ENCODE measurements around the gene SLC39A2.

DNA sequence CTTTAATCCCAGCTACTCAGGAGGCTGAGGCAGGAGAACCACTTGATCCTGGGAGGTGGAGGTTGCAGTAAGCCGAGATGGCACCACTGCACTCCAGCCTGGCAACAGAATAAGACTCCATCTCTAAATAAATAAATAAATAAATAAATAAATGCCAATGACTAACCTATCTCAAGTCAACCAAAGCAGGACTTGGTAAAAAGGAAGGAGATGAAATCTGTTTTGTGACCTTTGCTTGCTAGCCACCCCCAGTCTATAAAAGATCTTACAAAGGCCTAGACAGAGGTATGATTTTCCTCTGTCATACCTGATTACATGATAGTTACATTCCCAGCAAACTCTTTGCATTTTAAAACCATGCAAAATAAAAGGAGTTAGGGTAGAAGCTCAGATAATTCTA lies 22.8 kb upstream of the SLC39A2 start:
- TF ChIP-seq POLR2A (IDR thresholded peaks at IDR 0.05) (no peak), POLR2AphosphoS5 (IDR thresholded peaks at IDR 0.05) (no peak), EP300 (IDR thresholded peaks at IDR 0.05; ENCODE audit: low read depth) (no peak)
- TF ChIP-seq, protein P1, sequence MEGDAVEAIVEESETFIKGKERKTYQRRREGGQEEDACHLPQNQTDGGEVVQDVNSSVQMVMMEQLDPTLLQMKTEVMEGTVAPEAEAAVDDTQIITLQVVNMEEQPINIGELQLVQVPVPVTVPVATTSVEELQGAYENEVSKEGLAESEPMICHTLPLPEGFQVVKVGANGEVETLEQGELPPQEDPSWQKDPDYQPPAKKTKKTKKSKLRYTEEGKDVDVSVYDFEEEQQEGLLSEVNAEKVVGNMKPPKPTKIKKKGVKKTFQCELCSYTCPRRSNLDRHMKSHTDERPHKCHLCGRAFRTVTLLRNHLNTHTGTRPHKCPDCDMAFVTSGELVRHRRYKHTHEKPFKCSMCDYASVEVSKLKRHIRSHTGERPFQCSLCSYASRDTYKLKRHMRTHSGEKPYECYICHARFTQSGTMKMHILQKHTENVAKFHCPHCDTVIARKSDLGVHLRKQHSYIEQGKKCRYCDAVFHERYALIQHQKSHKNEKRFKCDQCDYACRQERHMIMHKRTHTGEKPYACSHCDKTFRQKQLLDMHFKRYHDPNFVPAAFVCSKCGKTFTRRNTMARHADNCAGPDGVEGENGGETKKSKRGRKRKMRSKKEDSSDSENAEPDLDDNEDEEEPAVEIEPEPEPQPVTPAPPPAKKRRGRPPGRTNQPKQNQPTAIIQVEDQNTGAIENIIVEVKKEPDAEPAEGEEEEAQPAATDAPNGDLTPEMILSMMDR (IDR thresholded peaks at IDR 0.05) = no peak

Data from transverse colon (tissue), 4 donors.